Karpas-422 (cell line): ENCODE measurements around the gene AIP. TPM values are rescaled to one million over a fixed set of nuclear protein-coding genes. Genes with fewer than 3 reads are reported as not detected.
"Not testable (repeated sequence)": the region's sequence is repeated elsewhere in the genome, so short reads cannot be mapped to it uniquely, and the experiment has no call there.

Source experiments
- DNase-seq: peaks from one replicate; pipeline ENCODE4 v3.0.0-alpha.2; 2015
- H2AFZ ChIP-seq: fragments of 200-600 bp; sonication (generic); 2 replicates; pipeline ENCODE4 v1.6.1; 2014; ENCODE audit warnings: antibody characterized with exemption, low read length, mixed read lengths
- H3K27ac ChIP-seq: fragments of 200-600 bp; sonication (generic); 2 replicates; pipeline ENCODE4 v1.5.1; 2014; ENCODE audit warnings: mild to moderate bottlenecking, low read length, moderate library complexity
- H3K27me3 ChIP-seq: fragments of 200-600 bp; sonication (generic); 2 replicates; pipeline ENCODE4 v1.6.1; 2014; ENCODE audit warnings: low read length, mixed read lengths
- H3K36me3 ChIP-seq: fragments of 200-600 bp; sonication (generic); 2 replicates; pipeline ENCODE4 v1.6.1; 2014; ENCODE audit warnings: low read length, mixed read lengths; ENCODE audit not compliant: insufficient read depth
- H3K4me1 ChIP-seq: fragments of 200-600 bp; sonication (generic); 2 replicates; pipeline ENCODE4 v1.6.1; 2014; ENCODE audit warnings: mild to moderate bottlenecking, low read length, mixed read lengths
- H3K4me2 ChIP-seq: fragments of 200-600 bp; sonication (generic); 2 replicates; pipeline ENCODE4 v1.6.1; 2014; ENCODE audit warnings: low read length, low read depth, mild to moderate bottlenecking; ENCODE audit not compliant: poor library complexity, severe bottlenecking
- H3K4me3 ChIP-seq: fragments of 200-600 bp; sonication (generic); 2 replicates; pipeline ENCODE4 v1.5.1; 2014; ENCODE audit warnings: mild to moderate bottlenecking, antibody characterized with exemption, low read length, mixed read lengths
- H3K79me2 ChIP-seq: fragments of 200-600 bp; sonication (generic); 2 replicates; pipeline ENCODE4 v1.6.1; 2014; ENCODE audit warnings: mild to moderate bottlenecking, low read length, mixed read lengths
- H3K9ac ChIP-seq: fragments of 200-600 bp; sonication (generic); 2 replicates; pipeline ENCODE4 v1.6.0; 2014; ENCODE audit warnings: low read length
- H3K9me2 ChIP-seq: fragments of 200-600 bp; sonication (generic), shearing (Covaris generic); replicated peaks from 2 replicates; pipeline ENCODE4 v1.6.0; 2014; ENCODE audit warnings: mild to moderate bottlenecking, low read length, moderate library complexity; ENCODE audit not compliant: insufficient read depth
- H3K9me3 ChIP-seq: fragments of 300-700, 200-600 bp; sonication (generic); 2 replicates; pipeline ENCODE4 v1.6.1; 2014; ENCODE audit warnings: low read length, mixed read lengths
- H4K20me1 ChIP-seq: fragments of 200-600 bp; sonication (generic); 2 replicates; pipeline ENCODE4 v1.6.1; 2014; ENCODE audit warnings: mild to moderate bottlenecking, antibody characterized with exemption, low read length, low read depth; ENCODE audit not compliant: insufficient read depth
- total RNA-seq: library from RNA; depleted of rRNA; stranded (reverse); fragments of >200 nt; shearing (Covaris generic); gene quantifications from 2 replicates; pipeline ENCODE4 v1.2.3, GENCODE V29; 2014; ENCODE audit warnings: low replicate concordance

The AIP gene
- total RNA-seq, 1 experiment from 2014 or later = 51.8 TPM

DNA sequence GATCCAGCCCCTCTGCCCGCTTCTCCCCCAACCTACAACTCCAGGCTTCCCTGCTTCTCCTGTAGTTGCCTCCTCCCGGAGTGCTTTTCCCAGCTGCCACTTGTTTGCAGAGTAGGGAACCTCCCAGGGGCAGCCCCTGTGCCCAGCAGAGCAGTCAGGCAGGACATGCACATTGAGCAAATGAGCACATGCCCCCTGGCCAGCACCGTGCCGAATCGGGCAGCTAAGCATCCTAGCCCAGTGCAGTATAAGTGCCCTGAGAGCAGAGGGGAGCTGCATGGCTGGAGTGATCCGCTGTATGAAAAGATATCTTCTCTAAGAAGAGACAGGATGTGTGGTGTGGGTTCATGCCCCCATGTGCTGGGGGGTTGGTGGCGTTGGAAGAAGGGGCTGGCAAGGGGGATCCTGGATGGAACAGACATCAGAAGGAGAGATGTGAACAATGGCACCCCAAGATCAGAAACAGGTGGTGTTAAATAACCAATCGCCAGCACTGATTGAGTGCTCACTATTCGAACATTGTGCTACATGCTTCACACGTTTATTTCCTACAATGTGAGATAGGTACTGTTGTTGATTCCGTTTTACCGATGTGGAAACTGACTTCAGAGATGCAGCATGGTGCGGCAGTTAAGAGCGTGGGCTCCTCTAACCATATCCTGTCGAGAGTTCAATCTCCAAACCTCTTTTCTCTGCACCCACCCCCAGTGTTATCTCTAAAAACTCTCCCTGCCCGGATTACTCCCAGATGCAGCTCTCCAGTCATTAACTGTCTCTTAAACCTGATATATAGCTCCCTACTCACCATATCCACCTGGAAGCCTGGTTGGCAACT lies 1.2 kb downstream of the AIP start:
- Histone ChIP-seq H3K9me3 (no peaks in the 10 kb centered on the region), H3K4me2 (peak overlapping the region; percentile 80), H2AFZ (no peak overlapping the region), H4K20me1 (no peaks in the 10 kb centered on the region), H3K9me2 (no peaks in the 10 kb centered on the region), H3K36me3 (no peaks in the 10 kb centered on the region), H3K9ac (peak overlapping the region; percentile 70), H3K27me3 (no peaks in the 10 kb centered on the region), H3K79me2 (peaks cover 15% of the 10 kb centered on the region), H3K4me1 (peaks cover 51% of the 10 kb centered on the region), H3K4me3 (peak overlapping the region; percentile 60), H3K27ac (peak overlapping the region; percentile 88)
- DNase-seq = peak; percentile 65

DNA sequence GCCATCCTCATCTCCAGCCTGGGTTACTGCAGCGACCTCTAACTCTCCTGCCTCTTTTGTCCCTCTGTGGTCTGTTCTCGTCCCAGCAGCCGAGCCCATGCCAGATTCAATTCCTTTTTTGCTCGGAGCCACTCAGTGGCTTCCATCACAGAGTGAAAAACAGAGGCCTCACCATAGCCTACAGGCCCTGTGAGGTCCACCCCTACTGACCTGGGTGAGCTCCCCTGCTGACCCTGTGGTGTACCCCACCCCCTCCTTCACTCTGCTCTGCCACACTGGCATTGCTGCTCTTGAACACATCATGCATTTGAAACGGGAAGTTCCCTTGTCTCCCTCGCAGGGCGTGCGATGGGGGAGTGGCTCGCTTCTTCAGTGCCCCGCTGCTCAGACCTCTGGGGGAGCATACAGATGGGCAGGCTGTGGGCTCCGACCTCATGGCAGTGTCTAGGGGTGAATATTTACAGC lies 2.1 kb downstream of the AIP start:
- Histone ChIP-seq H3K27me3 (no peaks in the 10 kb centered on the region), H3K79me2 (peaks cover 15% of the 10 kb centered on the region), H3K4me1 (peaks cover 52% of the 10 kb centered on the region), H3K27ac (peak overlapping the region; percentile 88), H3K4me3 (peak overlapping the region; percentile 60), H3K9me3 (no peaks in the 10 kb centered on the region), H4K20me1 (no peaks in the 10 kb centered on the region), H3K9ac (peak overlapping the region; percentile 70), H3K9me2 (no peaks in the 10 kb centered on the region), H3K4me2 (peak overlapping the region; percentile 80), H2AFZ (no peak overlapping the region), H3K36me3 (no peaks in the 10 kb centered on the region)
- DNase-seq = peak; percentile 93

DNA sequence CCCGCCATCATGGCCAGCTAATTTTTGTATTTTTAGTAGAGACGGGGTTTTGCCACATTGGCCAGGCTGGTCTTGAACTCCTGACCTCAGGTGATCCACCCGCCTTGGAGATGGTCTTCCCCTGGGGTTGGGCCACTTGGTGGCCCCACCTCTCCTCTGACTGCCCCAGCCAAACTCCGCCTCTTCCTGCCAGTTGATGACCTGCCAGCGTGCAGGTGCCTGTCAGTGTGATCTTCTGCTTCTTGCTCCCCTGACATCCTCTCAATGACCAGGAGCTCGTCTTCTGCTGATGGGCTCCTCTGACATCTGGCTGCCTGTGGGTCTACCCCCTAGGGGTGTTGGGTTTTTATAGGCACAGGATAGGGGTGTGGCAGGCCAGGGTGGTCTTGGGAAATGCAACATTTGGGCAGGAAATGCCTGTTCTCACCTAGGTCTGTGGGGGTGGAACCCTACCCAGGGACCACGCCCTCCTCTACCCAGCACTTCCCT lies 3.1 kb downstream of the AIP start:
- not testable (repeated sequence) for H2AFZ ChIP-seq, H3K27me3 ChIP-seq, H3K9me2 ChIP-seq, H3K9me3 ChIP-seq, H3K36me3 ChIP-seq, H3K9ac ChIP-seq, H4K20me1 ChIP-seq, H3K4me3 ChIP-seq
- Histone ChIP-seq H3K79me2 (peaks cover 15% of the 10 kb centered on the region), H3K4me2 (peak overlapping the region; percentile 80), H3K27ac (peak overlapping the region; percentile 88), H3K4me1 (peaks cover 58% of the 10 kb centered on the region)
- DNase-seq = peak; percentile 90

- Histone ChIP-seq H3K9me2 (no peaks in the 10 kb centered on the region), H3K27ac (peak overlapping the region; percentile 32; the same call in 1 of the 2 replicates), H2AFZ (no peak overlapping the region), H4K20me1 (no peaks in the 10 kb centered on the region), H3K79me2 (peaks cover 15% of the 10 kb centered on the region), H3K4me1 (peaks cover 59% of the 10 kb centered on the region), H3K36me3 (0 out of 2 replicates have a peak, but pooled peaks cover 3% of the 10 kb centered on the region), H3K4me2 (peak overlapping the region; percentile 80), H3K9ac (no peak overlapping the region), H3K4me3 (no peak overlapping the region), H3K9me3 (no peaks in the 10 kb centered on the region), H3K27me3 (no peaks in the 10 kb centered on the region)
- DNase-seq = no peak
Observed at GRCh38 chr11:67486481-67487195, 3.8 kb downstream of the AIP start.

DNA sequence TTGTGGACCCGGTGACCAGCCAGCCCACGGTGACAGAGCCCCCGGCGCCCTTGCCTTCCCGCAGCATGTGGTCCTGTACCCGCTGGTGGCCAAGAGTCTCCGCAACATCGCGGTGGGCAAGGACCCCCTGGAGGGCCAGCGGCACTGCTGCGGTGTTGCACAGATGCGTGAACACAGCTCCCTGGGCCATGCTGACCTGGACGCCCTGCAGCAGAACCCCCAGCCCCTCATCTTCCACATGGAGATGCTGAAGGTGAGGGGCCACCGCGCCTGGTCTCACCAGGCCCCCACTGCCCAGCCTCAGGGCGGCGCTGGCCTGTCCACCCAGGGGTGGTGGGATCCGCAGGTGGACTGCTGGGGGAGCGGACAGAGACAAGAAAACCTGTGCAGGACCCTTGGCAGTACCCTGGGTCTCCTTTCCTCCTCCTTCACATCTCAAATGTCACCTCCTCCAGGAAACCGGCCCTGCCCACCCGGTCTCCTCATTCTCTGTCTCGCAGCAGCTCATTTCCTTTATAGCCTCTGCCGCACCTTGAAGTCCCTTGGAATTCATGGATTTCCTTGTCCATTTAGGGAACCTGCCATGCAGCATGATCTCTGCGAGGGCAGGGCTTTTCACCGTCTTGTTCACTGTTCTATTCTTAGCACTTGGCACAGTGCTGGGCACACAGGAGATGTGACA lies 6.5 kb downstream of the AIP start:
- Histone ChIP-seq H3K36me3 (peaks cover 13% of the 10 kb centered on the region; the same call in 1 of the 2 replicates), H3K4me3 (no peak overlapping the region), H3K9me3 (no peaks in the 10 kb centered on the region), H3K9ac (no peak overlapping the region), H3K4me1 (peaks cover 40% of the 10 kb centered on the region), H3K9me2 (no peaks in the 10 kb centered on the region), H3K4me2 (no peak overlapping the region), H3K79me2 (peaks cover 8% of the 10 kb centered on the region), H3K27ac (no peak overlapping the region), H4K20me1 (no peaks in the 10 kb centered on the region), H2AFZ (no peak overlapping the region), H3K27me3 (no peaks in the 10 kb centered on the region)
- DNase-seq = no peak

GRCh38 chr11:67489885-67490726 lies 7.3 kb downstream of the AIP start:
- H3K4me1 ChIP-seq = peaks cover 32% of the 10 kb centered on the region

DNA sequence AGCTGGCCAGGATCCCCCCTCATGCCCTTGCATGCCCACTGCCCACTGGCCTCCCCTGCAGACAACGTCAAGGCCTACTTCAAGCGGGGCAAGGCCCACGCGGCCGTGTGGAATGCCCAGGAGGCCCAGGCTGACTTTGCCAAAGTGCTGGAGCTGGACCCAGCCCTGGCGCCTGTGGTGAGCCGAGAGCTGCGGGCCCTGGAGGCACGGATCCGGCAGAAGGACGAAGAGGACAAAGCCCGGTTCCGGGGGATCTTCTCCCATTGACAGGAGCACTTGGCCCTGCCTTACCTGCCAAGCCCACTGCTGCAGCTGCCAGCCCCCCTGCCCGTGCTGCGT lies 7.9 kb downstream of the AIP start:
- Histone ChIP-seq H3K79me2 (peaks cover 8% of the 10 kb centered on the region), H3K4me2 (no peak overlapping the region), H2AFZ (no peak overlapping the region), H3K27me3 (no peaks in the 10 kb centered on the region), H4K20me1 (no peaks in the 10 kb centered on the region), H3K4me3 (no peak overlapping the region), H3K9ac (no peak overlapping the region), H3K27ac (no peak overlapping the region), H3K9me2 (no peaks in the 10 kb centered on the region), H3K36me3 (peaks cover 15% of the 10 kb centered on the region; the same call in 1 of the 2 replicates), H3K9me3 (no peaks in the 10 kb centered on the region), H3K4me1 (peaks cover 26% of the 10 kb centered on the region)
- peak; percentile 41 for DNase-seq

More at GRCh38 chr11:67489885-67490726, 7.3 kb downstream of the AIP start:
- H3K9me3 ChIP-seq = no peaks in the 10 kb centered on the region
- H3K27me3 ChIP-seq = no peaks in the 10 kb centered on the region
- no peak overlapping the region for H3K4me2 ChIP-seq
- H4K20me1 ChIP-seq = no peaks in the 10 kb centered on the region
- peaks cover 13% of the 10 kb centered on the region; the same call in 1 of the 2 replicates for H3K36me3 ChIP-seq
- no peak overlapping the region for H3K4me3 ChIP-seq
- no peak overlapping the region for H2AFZ ChIP-seq
- H3K9ac ChIP-seq = no peak overlapping the region
- H3K27ac ChIP-seq = no peak overlapping the region
- H3K79me2 ChIP-seq = peaks cover 8% of the 10 kb centered on the region
- H3K9me2 ChIP-seq = no peaks in the 10 kb centered on the region
- peak; percentile 52 for DNase-seq
